Mammary epithelial cell (primary cell): Measurements from ENCODE around the gene LYPD6.

Source experiments
- EZH2 ChIP-seq: IDR thresholded peaks from 2 replicates; pipeline ENCODE4 v1.6.1; 2012; ENCODE audit warnings: low read length, inconsistent platforms, borderline replicate concordance
- TF ChIP-seq, protein P1 (sequence below), 2 donors: IDR thresholded peaks in 1 of 2; conservative IDR thresholded peaks in 1 of 2; 2 replicates each; pipeline ENCODE4 v1.5.1; 2011 to 2012; ENCODE audit warnings: inconsistent platforms in 2 of 2, low read length in 2 of 2, mild to moderate bottlenecking in 2 of 2, control low read depth in 1 of 2, low read depth in 1 of 2; ENCODE audit not compliant: insufficient read depth in 1 of 2; ENCODE audit errors: extremely low read depth in 1 of 2

DNA sequence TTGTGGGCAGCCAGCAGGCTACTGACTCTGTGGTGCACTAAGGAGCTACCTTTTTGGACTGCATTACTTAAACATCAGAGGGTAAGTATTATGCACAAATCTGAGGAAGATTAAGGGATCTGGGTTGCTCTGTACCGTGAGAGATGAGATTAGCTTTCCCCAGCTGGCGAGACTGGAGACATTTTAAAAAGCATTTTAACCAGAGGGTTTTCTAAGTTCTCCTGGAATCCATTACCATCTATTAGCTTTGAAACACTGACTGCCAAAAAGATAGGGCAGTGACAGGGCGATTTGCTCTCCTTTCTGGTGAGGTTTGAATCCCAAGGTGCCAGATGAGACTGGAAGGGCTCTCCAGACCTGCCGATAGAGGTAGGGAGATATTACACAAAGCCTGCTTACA is 63.2 kb downstream of the LYPD6 start:
- TF ChIP-seq, protein P1, sequence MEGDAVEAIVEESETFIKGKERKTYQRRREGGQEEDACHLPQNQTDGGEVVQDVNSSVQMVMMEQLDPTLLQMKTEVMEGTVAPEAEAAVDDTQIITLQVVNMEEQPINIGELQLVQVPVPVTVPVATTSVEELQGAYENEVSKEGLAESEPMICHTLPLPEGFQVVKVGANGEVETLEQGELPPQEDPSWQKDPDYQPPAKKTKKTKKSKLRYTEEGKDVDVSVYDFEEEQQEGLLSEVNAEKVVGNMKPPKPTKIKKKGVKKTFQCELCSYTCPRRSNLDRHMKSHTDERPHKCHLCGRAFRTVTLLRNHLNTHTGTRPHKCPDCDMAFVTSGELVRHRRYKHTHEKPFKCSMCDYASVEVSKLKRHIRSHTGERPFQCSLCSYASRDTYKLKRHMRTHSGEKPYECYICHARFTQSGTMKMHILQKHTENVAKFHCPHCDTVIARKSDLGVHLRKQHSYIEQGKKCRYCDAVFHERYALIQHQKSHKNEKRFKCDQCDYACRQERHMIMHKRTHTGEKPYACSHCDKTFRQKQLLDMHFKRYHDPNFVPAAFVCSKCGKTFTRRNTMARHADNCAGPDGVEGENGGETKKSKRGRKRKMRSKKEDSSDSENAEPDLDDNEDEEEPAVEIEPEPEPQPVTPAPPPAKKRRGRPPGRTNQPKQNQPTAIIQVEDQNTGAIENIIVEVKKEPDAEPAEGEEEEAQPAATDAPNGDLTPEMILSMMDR (conservative IDR thresholded peaks at IDR 0.05 in 1 of 2, IDR thresholded peaks at IDR 0.05 in 1 of 2; ENCODE audit: extremely low read depth in 1 of 2, insufficient read depth in 1 of 2, low read depth in 1 of 2, low read length in 2 of 2): no peak
- TF ChIP-seq EZH2: no peak
